Endothelial cell of umbilical vein (primary cell): ENCODE results near the gene TTC29. TPM values are rescaled to one million over a fixed set of nuclear protein-coding genes. Genes with fewer than 3 reads are reported as not detected.

Source experiments
- BruUV-seq: library from RNA; stranded (reverse); fragments of 400-500 nt; replicated peaks from 2 replicates; lab custom pipeline; 2021; lab: Mats Ljungman, UMichigan
- CTCF ChIA-PET: fragments of 300-600, 350-600 bp; sonication (Branson Sonifier 250); formaldehyde crosslinking; loops from one replicate; lab custom pipeline; 2021; ENCODE audit warnings: antibody characterized with exemption, inconsistent platforms; lab: Charles Lee
- POLR2A ChIA-PET: fragments of 300-600, 350-600 bp; sonication (Branson Sonifier 250); formaldehyde crosslinking; loops from one replicate; lab custom pipeline; 2021; ENCODE audit warnings: antibody characterized with exemption, inconsistent platforms; lab: Charles Lee
- DNase-seq: peaks from one replicate; pipeline ENCODE4 v3.0.0-alpha.2; 2011; ENCODE audit warnings: low read depth, low spot score
- FAIRE-seq: peaks from 2 replicates; lab custom pipeline; 2011; peaks lifted over from hg19 to GRCh38; lab: Jason Lieb, UNC
- H2AFZ ChIP-seq: 2 replicates; pipeline ENCODE4 v1.6.0; 2012; ENCODE audit warnings: low read depth, low read length, control low read depth, inconsistent platforms
- H3K27ac ChIP-seq: 2 replicates; pipeline ENCODE4 v1.5.1; 2011; ENCODE audit warnings: low read depth, mild to moderate bottlenecking, control low read depth, low read length, moderate library complexity; ENCODE audit not compliant: insufficient read depth
- H3K27me3 ChIP-seq, 2 experiments: 2 replicates each; pipeline versions ENCODE4 v1.6.0 to v1.6.1; 2011; ENCODE audit warnings: low read length in 2 of 2, mixed read lengths in 1 of 2; ENCODE audit not compliant: control insufficient read depth in 2 of 2, insufficient read depth in 2 of 2
- H3K36me3 ChIP-seq, 2 experiments: 2 replicates in 1 of 2; 3 replicates in 1 of 2; pipeline ENCODE4 v1.5.1; 2011; ENCODE audit warnings: low read length in 2 of 2, mild to moderate bottlenecking in 1 of 2, moderate library complexity in 1 of 2; ENCODE audit not compliant: control insufficient read depth in 2 of 2, insufficient read depth in 2 of 2; ENCODE audit errors: extremely low read depth in 1 of 2
- H3K4me1 ChIP-seq: 3 replicates; pipeline ENCODE4 v1.5.1; 2011; ENCODE audit warnings: mild to moderate bottlenecking, low read length; ENCODE audit not compliant: control insufficient read depth, insufficient read depth; ENCODE audit errors: extremely low read depth
- H3K4me2 ChIP-seq: 2 replicates; pipeline ENCODE4 v1.6.1; 2011; ENCODE audit warnings: low read length, control low read depth, mixed read lengths; ENCODE audit not compliant: insufficient read depth
- H3K4me3 ChIP-seq, 3 experiments: fragments of 200-600 bp in 1 of 3; sonication (generic), shearing (Covaris generic) in 1 of 3; replicated peaks in 1 of 3; 2 replicates each; pipeline ENCODE4 v1.5.1; 2011 to 2016; ENCODE audit warnings: control low read depth in 3 of 3, low read length in 3 of 3, mild to moderate bottlenecking in 2 of 3, inconsistent platforms in 1 of 3, low read depth in 1 of 3, moderate library complexity in 1 of 3; ENCODE audit not compliant: insufficient read depth in 1 of 3
- H3K79me2 ChIP-seq: 2 replicates; pipeline ENCODE4 v1.6.0; 2012; ENCODE audit warnings: low read length, inconsistent platforms; ENCODE audit not compliant: control insufficient read depth, insufficient read depth
- H3K9ac ChIP-seq: replicated peaks from 2 replicates; pipeline ENCODE3; 2011; ENCODE audit warnings: low read length, control low read depth; ENCODE audit not compliant: insufficient read depth; ENCODE audit errors: extremely low read depth
- H3K9me1 ChIP-seq: replicated peaks from 3 replicates; pipeline ENCODE4 v1.6.0; 2011; ENCODE audit warnings: mild to moderate bottlenecking, low read length; ENCODE audit not compliant: control insufficient read depth, insufficient read depth; ENCODE audit errors: extremely low read depth
- H3K9me3 ChIP-seq: replicated peaks from 2 replicates; pipeline ENCODE4 v1.5.1; 2012; ENCODE audit warnings: low read length, inconsistent platforms; ENCODE audit not compliant: control insufficient read depth, insufficient read depth
- H4K20me1 ChIP-seq: replicated peaks from 2 replicates; pipeline ENCODE3; 2011; ENCODE audit warnings: mild to moderate bottlenecking, low read length; ENCODE audit not compliant: control insufficient read depth, insufficient read depth; ENCODE audit errors: extremely low read depth
- EZH2 ChIP-seq: IDR thresholded peaks from 2 replicates; pipeline ENCODE4 v1.6.1; 2012; ENCODE audit warnings: borderline replicate concordance, low read depth, mild to moderate bottlenecking, moderate library complexity, low read length, inconsistent platforms; ENCODE audit not compliant: severe bottlenecking
- FOS ChIP-seq: IDR thresholded peaks from 2 replicates; pipeline ENCODE4 v1.6.1; 2011; ENCODE audit warnings: mild to moderate bottlenecking, low read length, moderate library complexity, borderline replicate concordance; ENCODE audit not compliant: insufficient read depth
- GATA2 ChIP-seq: IDR thresholded peaks from 2 replicates; pipeline ENCODE4 v1.7.0; 2011; ENCODE audit warnings: low read depth, mild to moderate bottlenecking, moderate library complexity, mixed read lengths, low read length; ENCODE audit not compliant: insufficient read length, insufficient read depth
- JUN ChIP-seq: IDR thresholded peaks from 2 replicates; pipeline ENCODE4 v1.6.1; 2011; ENCODE audit warnings: borderline replicate concordance, low read depth; ENCODE audit not compliant: insufficient read length, insufficient read depth
- MYC ChIP-seq: IDR thresholded peaks from one replicate; pipeline ENCODE4 v1.6.1; 2011; ENCODE audit warnings: mild to moderate bottlenecking, low read depth, low read length
- POLR2A ChIP-seq: IDR thresholded peaks from 2 replicates; pipeline ENCODE4 v1.6.1; 2012; ENCODE audit warnings: low read depth, mild to moderate bottlenecking, control low read depth, low read length
- POLR2AphosphoS5 ChIP-seq: IDR thresholded peaks from 2 replicates; pipeline ENCODE4 v1.6.1; 2012; ENCODE audit warnings: low read depth, mild to moderate bottlenecking, control low read depth, low read length, moderate library complexity; ENCODE audit not compliant: insufficient read depth
- dilution Hi-C: fragments of 300-500 bp; cut with MboI; formaldehyde crosslinking; loops from one replicate; pipeline ENCODE4 v1.15.0; 2019; ENCODE audit warnings: low sequenced_read_pairs; ENCODE audit not compliant: extremely low pct_ligation_motif_present
- intact Hi-C: fragments of 100-400 bp; cut with micrococcal nuclease; formaldehyde crosslinking; loops from one replicate; pipeline ENCODE4 v1.10.0; 2022
- polyA plus RNA-seq, 4 experiments: library from polyadenylated mRNA; depleted of rRNA in 3 of 4; stranded (reverse) in 3 of 4; unstranded in 1 of 4; fragments of >200 nt; gene quantifications; 2 replicates each; pipeline versions ENCODE4 v1.2.1 to v1.2.3, GENCODE V29; 2011 to 2012; ENCODE audit warnings: missing spikeins in 1 of 4
- total RNA-seq: library from RNA; stranded (reverse); gene quantifications from 2 replicates; pipeline ENCODE4 v1.2.3, GENCODE V29; 2021
- TF ChIP-seq, protein P1 (sequence below): IDR thresholded peaks from 2 replicates; pipeline ENCODE4 v1.6.1; 2011; ENCODE audit not compliant: insufficient read depth, insufficient read length
- TF ChIP-seq, protein P2 (sequence below), 2 donors: IDR thresholded peaks; 1 replicate in 1 of 2; 2 replicates in 1 of 2; pipeline ENCODE4 v1.5.1; 2011; ENCODE audit warnings: low read length in 2 of 2, mild to moderate bottlenecking in 2 of 2, moderate library complexity in 2 of 2, control low read depth in 1 of 2, inconsistent platforms in 1 of 2, low read depth in 1 of 2; ENCODE audit not compliant: insufficient read depth in 1 of 2; ENCODE audit errors: extremely low read depth in 1 of 2

Gene TTC29
- total and polyA plus RNA-seq, 2 donors (not counting 3 experiments of a cell fraction or from before 2014, with no cell fraction given): not detected

DNA sequence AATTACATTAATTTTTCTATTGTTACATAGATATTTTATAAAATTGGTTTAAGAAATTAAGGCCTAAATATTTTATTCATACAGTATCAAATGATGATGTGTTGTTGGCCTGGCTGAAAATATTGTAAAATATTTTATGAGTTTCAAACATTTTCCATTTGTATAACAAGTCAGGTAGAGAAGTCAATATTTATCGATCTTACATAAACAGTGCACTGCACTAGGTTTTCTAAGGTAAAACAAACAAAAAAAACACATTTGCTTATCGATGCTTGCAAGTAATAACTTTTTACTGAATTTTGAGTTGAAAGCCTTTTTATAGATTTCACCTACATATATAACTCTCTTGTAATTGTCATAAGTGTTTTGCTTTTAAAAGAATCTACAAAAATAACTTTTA lies 7.2 kb upstream of the TTC29 start:
- Histone ChIP-seq H3K4me3 (no peak overlapping the region), H4K20me1 (no peaks in the 10 kb centered on the region), H3K9me3 (no peaks in the 10 kb centered on the region), H3K27ac (no peak overlapping the region), H3K79me2 (no peaks in the 10 kb centered on the region), H3K27me3 (peaks cover 9 to 18% of the 10 kb centered on the region in 2 experiments), H3K36me3 (no peaks in the 10 kb centered on the region), H3K4me2 (no peak overlapping the region), H3K9ac (no peak overlapping the region), H3K9me1 (no peaks in the 10 kb centered on the region), H2AFZ (no peak overlapping the region), H3K4me1 (peaks cover 6% of the 10 kb centered on the region)
- intact Hi-C loops: no loop called here
- no peak for FAIRE-seq
- no peak for DNase-seq
- ChIA-PET POLR2A (no interaction called here), CTCF (no interaction called here)
- TF ChIP-seq POLR2AphosphoS5 (no peak), JUN (no peak), POLR2A (no peak), MYC (no peak), EZH2 (no peak), FOS (no peak), GATA2 (no peak)
- TF ChIP-seq, protein P1, sequence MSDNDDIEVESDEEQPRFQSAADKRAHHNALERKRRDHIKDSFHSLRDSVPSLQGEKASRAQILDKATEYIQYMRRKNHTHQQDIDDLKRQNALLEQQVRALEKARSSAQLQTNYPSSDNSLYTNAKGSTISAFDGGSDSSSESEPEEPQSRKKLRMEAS: no peak
- TF ChIP-seq, protein P2, sequence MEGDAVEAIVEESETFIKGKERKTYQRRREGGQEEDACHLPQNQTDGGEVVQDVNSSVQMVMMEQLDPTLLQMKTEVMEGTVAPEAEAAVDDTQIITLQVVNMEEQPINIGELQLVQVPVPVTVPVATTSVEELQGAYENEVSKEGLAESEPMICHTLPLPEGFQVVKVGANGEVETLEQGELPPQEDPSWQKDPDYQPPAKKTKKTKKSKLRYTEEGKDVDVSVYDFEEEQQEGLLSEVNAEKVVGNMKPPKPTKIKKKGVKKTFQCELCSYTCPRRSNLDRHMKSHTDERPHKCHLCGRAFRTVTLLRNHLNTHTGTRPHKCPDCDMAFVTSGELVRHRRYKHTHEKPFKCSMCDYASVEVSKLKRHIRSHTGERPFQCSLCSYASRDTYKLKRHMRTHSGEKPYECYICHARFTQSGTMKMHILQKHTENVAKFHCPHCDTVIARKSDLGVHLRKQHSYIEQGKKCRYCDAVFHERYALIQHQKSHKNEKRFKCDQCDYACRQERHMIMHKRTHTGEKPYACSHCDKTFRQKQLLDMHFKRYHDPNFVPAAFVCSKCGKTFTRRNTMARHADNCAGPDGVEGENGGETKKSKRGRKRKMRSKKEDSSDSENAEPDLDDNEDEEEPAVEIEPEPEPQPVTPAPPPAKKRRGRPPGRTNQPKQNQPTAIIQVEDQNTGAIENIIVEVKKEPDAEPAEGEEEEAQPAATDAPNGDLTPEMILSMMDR (IDR thresholded peaks at IDR 0.05; ENCODE audit: extremely low read depth in 1 of 2, insufficient read depth in 1 of 2, low read depth in 1 of 2, low read length in 2 of 2): no peak
- dilution Hi-C loops: no loop called here
- BruUV-seq: no TSS peak
